C1 segment of cervical spinal cord (tissue), 14 donors: ENCODE data around the gene ZNF41.
"Not testable (repeated sequence)": the region's sequence is repeated elsewhere in the genome, so short reads cannot be mapped to it uniquely, and the experiment has no call there.

ENCODE experiments used
- DNase-seq, 14 donors: peaks; one replicate each; lab custom pipeline; 2025; lab: John Stamatoyannopoulos, UW

The ZNF41 gene

DNA sequence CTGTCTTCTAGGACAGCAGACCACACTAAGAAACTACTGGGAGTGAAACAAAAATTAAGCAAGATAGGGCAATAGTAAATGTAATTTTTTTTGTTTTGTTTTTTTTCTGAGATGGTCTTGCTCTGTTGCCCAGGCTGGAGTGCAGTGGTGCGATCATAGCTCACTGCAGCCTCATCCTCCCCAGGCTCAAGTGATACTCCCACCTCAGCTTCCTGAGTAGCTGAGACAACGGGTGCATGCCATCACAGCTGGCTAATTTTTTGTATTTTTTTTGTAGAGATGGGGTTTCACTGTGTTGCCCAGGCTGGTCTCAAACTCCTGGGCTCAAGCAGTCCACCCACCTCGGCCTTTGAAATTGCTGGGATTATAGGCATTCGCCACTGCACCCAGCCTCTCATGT is 9.1 kb upstream of the ZNF41 start:
- not testable (repeated sequence) for DNase-seq

DNA sequence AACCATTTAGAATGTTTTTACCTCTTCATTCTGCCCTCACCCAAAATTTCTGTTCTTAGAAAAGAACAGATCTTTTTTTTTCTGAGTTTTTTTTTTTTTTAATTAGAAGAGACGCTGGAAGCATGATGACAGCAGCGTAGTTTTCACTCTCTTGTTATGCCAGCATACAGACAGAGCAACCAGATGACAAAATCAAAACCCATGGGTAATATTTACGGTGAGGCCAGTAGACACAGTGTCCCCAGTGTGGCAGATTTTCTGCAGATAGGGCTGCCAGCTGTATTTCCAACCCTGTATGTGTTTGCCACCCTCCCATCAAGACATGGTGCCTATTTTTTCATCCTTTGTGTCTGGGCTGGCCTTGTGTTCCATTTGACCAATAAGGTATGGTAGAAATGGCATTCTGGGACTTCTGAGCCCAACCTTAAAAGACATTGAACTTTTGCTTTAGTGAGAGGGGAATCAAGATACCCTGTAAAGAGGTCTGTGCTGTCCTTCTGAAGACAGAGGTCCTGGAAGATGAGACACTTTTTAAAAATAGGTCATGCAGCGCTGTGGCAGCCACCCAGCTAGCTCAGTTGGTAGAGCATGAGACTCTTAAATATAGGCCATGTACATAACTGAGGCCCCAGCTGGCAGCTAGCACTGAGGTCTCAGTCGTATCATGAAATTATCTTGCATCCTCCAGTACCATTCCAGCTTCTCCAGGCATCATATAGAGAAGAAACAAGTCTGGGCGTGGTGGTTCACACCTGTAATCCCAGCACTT is 6.7 kb upstream of the ZNF41 start:
- DNase-seq: no peak

DNA sequence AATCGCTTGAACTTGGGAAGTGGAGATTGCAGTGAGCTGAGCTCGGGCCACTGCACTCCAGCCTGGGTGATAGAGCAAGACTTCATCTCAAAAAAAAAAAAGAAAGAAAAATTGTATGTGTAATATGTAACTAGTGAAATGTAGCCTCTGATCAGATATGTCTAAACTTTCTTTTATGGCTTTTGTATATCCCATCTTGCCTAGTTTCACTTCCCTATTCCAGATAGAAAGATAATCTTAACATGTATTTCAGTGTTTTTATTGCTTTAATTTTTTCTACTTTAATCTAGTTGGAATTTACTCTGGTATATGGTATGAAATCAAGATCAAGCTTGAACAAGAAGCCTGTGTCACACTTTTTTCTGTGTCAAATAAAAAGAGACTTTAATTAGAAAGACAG is 1.9 kb upstream of the ZNF41 start:
- DNase-seq: no peak

DNA sequence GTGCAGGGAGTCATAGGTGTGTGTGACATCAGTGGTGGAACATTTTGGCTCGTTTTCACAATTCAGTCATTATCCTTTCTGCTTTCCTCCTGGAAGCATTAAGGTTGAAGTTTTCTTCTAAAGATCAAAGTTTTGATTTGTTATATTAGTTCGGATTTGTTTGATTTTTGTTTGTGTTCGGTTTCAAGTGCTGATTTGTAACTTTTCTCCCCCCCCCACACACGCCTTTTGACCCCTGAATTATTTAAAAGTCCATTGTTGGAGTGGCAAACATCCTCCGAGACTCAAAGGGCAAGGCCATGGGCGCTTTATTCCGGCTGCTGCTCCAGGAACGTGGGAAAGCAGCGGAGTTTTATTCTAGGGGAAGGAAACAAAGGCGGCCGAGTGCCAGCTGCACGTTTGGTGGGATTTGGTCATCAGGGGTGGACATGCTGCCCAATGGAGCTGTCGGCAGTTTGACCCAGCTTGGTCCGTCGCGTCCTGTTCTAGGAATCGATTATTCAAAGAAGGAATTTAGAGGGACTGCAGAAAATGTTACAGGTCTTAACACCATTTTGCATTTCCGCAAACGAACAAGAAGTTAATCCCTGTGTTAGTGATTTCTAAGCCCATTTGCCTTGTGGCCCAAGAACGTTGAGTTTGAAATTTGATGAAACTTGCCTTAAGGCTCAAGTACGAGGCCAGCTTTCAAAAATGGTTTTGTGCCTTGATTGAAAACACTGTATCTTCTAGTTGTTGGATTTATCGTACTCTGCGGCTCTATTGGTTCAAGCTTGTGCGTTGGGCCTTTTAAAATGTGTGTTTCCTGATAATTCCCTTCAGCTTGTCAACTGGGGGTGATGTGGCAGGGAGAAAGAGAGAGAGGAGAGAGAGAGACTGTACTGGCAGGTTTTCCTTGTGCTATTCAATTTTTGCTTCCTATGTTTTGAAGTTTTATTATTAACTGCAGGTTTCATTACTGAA is 565 bp upstream of the ZNF41 start:
- peak in 8 of 14 donors; percentile 2 to 46 (median 20) for DNase-seq

DNA sequence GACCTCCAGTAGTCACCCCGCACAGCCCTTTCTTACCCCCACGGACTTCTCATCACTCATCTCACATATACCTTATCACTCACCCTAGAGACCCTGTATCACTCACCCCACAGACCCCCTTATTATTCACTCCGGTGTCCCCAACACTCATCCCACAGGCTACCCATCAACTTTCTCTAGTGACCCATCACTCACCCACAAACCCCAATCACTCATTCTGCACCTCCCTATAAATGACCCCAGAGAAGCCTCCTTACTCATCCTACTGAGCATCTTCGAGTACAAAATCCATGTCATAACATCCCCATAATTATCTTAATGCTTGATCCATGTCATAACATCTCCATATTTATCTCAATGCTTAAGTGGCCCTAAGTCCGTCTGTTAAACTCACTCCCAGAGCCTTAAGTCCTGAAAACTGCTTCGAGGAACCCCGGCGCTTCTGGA is 934 bp downstream of the ZNF41 start:
- no peak for DNase-seq

DNA sequence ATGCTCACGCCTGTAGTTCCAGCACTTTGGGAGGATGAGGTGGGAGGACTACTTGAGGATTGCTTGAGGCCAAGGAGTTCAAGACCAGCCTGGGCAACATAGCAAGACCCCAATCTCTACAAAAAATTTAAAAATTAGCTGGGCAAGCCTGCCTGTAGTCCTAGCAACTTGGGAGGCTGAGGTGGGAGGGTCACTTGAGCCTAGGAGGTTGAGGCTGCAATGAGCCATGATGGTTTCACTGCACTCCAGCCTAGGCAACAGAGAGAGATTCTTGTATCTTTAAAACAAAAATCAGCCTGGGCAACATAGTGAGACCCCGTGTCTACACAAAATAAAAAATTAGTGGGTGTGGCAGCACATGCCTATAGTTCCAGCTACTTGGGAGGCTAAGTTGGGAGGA is 1.9 kb downstream of the ZNF41 start:
- DNase-seq: no peak

DNA sequence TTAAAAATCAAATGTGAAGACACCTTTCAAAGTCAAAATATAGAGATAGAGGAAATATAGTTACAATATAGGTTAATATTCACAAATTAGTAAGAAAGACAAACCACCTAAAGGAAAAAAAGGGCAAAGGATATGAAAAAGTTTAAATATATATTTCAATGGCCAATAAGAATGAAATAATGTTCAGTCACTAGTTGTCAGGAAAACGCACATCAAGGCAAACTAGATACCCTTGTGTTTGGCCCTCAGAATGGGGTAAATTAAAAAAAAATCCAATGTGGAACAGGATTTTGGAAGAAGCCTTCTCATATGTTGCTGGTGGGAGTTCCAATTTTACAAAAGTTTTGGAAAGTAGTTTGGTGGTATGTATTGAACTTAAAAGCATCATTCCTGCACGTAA is 2.4 kb downstream of the ZNF41 start:
- DNase-seq: no peak

DNA sequence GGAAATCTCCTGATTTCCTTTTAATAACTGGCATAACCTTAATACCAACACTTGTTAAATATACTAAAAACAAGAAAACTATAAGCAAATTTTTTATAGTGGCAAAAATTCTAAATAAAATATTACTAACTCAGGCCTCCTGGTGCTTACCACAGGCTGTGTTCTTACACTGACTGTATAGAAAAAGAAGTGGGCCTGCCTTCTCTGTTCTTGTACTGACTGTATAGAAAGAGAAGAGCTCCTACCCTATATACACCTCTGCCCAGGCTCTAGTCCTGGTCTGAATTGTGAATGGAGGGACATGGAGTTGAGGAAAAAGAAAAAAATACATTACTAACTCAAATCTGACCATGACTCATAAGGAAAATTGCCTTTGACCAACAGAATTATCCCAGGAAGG is 7.5 kb downstream of the ZNF41 start:
- no peak for DNase-seq

DNA sequence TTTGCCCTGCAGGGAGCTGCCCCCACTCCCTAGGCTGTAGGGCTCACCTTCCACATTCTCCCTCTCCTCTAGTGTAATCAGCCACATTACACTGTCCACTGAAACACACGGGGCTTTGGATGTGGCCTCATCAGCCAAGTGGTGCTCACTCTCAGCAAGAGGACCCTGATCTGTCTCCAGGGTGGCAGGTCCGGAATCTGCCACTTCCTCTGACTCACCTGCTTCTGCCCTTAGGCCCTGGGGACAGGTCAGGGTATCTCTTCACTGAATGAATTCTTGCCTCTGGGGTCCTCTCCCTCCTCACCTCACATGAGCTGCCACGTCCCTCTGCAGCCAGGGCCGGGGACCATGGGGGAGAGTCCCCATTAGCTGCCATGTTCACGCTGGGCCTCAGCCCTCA is 15.9 kb downstream of the ZNF41 start:
- no peak for DNase-seq

DNA sequence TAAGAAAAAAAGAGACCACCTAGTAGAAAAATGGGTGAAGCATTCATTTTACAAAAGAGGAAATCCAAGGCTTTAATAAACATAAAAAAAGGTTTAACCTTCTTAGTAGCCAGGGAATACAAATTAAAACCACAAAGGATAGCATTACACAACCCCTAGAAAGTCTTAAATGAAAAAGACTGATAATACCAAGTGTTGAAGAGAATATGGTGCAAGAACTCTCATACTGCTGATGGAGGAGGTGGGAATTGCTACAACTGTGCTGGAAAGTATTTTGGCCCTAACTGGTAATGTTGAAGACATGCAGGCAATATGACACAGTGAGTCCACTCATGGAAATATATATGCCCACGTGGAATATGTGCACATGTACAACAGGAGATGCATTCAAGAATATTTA is 22.5 kb downstream of the ZNF41 start:
- DNase-seq: no peak

DNA sequence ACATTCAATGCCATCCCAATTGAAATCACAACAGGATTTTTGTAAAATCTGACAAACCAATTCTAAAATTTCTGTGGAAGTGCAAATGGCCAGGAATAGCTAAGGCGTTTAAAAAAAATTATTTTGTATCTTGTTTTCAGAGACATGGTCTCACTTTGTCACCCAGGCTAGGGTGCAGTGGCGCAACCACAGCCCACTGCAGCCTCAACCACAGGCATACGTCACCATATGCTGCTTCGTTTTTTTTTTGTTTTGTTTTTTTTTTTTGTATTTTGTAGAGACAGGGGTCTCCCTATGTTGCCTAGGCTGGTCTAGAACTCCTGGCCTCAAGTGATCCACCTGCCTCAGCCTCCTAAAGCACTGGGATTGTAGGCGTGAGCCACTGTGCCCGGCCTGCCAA is 24.5 kb downstream of the ZNF41 start:
- no peak for DNase-seq

DNA sequence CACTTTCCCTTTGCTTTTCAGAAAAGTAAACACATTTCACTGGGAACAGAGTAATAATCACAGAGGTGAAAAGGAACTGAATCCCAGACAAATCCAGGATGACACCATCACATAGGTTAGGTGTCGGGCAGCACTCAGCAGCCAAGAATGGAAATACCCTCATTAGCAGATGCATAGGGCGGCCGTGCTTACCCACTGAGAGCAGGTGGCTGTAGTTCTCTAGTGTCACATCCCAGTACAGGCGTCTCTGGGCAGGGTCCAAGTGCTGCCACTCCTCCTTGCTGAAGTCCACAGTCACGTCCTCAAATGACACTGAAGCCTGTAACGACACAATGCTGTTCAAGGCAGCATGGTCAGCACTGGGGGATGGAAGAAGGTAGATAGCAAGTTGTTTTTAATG is 26.9 kb downstream of the ZNF41 start:
- DNase-seq: no peak

DNA sequence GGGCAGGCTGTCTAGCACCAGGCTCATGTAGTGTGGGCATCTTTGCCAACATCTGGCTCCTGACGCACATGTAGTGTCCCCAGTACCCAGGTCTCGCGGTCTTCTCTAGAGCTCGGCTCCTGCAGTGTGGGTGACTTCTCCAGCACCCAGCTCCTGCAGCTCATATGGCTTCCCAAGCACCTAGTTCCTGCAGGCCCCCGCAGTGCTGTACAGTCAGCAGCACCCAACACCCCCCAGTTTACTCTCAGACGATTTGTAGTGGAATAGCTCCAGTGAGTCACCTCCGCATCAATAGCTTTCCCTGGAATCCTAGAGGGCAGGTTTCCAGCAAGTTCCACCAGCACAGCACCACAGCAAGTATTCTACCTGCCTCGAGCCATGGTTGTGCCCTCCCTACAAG is 30.9 kb downstream of the ZNF41 start:
- no peak for DNase-seq

DNA sequence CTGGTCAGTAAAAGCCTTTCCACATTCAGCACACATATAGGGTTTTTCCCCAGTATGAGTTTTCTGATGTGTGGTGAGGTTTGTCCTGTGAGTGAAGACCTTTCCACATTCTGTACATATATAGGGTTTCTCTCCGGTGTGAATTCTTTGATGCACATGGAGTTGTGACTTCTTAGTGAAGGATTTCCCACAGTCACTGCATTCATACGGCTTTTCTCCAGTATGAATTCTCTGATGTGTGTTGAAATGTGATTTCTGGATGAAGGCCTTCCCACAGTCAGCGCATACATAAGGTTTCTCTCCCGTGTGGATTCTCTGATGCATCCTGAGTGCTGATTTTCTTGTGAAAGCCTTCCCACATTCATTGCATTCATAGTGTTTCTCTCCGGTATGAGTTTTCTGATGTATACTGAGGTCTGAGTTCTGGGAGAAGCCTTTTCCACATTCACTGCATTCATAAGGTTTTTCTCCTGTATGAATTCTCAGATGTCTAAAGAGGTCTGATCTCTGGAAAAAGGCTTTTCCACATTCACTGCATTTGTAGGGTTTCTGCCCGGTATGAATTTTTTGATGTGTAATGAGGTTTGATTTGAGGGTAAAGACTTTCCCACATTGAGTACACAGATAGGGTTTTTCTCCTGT is 34.7 kb downstream of the ZNF41 start:
- no peak for DNase-seq

DNA sequence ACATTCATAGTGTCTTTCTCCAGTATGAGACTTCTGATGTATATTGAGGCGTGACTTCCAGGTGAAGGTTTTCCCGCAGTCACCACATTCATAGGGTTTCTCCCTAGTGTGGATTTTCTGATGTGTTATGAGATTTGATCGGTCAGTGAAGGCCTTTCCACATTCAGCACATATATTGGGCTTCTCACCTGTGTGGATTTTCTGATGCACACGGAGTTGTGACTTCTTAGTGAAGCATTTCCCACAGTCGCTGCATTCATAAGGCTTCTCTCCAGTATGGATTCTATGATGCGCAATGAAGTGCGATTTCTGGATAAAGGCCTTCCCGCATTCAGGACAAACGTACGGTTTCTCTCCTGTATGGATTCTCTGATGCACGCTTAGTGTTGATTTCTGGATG is 35.4 kb downstream of the ZNF41 start:
- no peak for DNase-seq

DNA sequence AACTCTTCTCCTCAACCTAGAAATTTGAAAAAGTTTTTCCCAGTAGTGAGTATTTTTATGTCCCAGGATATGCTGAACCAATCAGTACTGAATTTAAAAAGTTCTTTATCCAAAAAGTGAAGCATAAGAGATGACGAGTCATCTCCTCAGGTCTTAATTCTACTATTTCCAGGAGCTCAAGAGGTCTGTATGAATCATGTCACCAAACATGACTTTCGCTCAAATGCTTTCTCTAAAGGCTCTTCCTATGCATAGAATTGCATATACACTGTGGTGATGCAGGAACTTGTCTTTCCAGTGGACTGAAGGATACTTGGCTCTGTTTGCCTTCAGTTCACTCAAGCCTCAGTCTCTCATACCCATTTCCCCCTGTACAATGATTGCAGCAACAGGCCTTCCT is 36.1 kb downstream of the ZNF41 start:
- no peak for DNase-seq

DNA sequence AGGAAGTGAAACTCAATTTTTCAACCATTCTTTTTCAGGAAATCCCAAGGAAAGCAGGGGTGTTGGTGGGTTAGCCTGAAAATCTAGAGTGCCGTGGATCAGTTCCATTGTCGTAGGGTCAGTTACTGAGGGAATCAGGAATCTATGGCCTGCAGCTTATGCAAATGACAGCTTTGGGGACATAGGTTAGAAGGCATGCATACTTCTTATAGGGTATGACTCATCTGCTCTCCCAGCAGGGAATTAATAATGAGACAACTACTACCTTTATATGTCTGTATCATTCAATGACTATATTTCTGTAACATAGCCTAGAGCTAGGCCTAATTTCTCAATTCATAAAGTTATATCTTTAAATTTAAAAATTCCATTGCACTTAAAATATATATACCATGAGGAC is 36.6 kb downstream of the ZNF41 start:
- no peak for DNase-seq

DNA sequence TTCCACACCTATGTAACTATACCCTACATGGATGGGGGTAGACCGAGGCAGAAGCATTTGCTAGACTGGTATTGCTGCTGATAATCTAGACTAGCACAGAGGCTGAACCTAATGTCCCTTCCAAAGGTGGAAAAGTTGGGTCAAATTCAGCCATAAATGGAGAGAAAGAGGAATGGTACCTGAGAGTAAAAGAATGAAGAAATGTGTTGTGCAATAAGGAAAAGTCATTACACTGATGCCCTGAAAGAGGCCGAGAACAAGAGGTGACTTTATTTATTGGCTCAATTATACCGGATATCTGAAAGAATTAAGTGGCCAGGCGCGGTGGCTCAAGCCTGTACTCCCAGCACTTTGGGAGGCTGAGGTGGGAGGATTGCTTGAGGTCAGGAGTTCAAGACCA is 52.1 kb downstream of the ZNF41 start:
- no peak for DNase-seq

DNA sequence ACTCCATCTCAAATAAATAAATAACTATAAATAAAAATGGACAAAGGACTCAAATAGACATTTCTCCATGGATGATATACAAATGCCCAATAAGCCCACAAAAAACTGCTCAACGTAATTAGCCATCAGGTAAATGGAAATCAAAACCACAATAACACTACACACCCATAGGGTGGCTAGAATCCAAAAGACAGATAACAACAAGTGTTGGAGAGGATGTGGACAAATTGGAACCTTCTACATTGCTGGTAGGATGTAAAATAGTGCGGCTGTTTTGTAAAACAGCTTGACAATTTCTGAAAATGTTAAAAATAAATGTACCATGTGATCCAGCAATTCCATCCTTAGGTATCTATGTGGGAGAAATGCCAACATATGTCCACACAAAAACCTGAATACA is 60.6 kb downstream of the ZNF41 start:
- DNase-seq: no peak

DNA sequence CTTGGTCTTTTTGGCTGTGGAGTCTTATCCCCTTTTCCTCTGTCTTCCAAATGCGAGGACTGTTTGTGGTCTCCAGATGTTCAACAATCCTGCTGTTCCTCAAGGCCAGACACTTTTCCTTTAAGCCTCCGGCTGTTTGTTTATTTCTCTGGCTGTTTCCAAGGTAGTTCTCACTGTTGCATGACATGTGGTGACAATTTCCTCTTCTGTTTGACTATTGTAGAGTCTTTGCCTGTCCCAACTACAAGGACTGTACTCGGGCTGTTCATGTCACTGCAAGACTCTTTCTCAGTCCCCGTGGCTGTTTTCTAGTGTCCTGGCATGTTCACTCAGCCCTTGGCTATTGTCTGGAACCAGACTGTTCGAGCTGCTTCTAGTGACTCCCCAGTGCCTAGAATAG is 62.1 kb downstream of the ZNF41 start:
- DNase-seq: no peak

DNA sequence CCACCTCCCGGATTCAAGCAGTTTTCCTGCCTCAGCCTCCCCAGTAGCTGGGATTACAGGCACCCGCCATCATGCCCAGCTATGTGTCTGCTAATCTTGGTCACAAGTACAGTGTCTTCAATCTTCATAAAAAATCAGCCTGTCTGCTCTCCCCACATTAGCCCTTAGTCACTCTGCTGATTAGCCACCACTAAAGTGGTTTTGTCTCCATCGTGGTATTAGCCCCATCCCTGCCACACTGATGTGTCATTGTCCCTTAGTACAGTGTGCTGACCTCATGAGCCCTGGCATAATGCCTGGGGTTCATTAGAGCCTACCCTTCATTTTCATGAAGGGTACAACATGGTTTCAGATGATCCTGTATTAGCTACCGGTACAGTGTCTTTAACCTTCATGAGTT is 62.8 kb downstream of the ZNF41 start:
- DNase-seq: no peak

DNA sequence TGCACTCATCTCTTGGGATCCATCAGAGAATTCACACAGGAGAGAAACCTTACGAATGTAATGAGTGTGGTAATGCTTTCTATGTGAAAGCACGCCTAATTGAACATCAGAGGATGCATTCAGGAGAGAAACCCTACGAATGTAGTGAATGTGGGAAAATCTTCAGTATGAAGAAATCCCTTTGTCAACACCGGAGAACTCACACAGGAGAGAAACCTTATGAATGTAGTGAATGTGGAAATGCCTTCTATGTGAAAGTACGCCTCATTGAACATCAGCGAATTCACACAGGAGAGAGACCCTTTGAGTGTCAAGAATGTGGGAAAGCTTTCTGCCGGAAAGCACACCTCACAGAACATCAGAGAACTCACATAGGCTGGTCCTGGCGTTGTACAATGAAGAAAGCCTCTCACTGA is 69.8 kb downstream of the ZNF41 start:
- no peak for DNase-seq
